ENCODE measurements around the gene ABCG8. TPM values are rescaled to one million over a fixed set of nuclear protein-coding genes. Genes with fewer than 3 reads are reported as not detected.

Gene ABCG8
- total and polyA plus RNA-seq, 12 donors, result 0.15 to 1.4 TPM; not detected in 10

DNA sequence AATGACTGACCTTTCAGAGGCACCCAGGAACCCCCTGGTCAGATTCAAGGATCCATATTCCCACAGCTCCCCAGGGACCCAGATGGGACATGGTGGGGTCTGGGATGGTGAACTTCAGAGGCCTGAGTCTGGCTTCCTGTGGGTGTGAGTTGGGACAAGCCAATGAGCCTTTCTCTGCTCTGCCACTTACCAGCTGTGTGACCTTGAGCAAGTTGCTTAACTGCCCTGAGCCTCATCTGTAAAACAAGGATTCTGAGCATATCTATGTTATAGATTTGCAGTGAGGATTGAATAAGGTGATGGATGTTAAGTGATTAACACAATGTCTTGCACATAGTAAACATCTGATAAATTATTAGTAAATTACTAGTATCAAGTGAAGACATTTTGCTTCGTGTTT lies 6.4 kb downstream of the ABCG8 start:
- WGBS, 2 donors, result 71 to 97% methylated on average over 1 of the region's 1 CpG
- Histone ChIP-seq H3K27me3 (peaks cover 0 to 19% (median 0%) of the 10 kb centered on the region in 7 donors), H3K4me3 (no peak overlapping the region), H3K27ac (no peak overlapping the region), H3K4me1 (no peaks in the 10 kb centered on the region), H3K36me3 (no peaks in the 10 kb centered on the region), H3K9me3 (no peaks in the 10 kb centered on the region)
- no peak for DNase-seq
- intact Hi-C loops (cut with DNase I), result no loop called here
- TF ChIP-seq, protein P1, sequence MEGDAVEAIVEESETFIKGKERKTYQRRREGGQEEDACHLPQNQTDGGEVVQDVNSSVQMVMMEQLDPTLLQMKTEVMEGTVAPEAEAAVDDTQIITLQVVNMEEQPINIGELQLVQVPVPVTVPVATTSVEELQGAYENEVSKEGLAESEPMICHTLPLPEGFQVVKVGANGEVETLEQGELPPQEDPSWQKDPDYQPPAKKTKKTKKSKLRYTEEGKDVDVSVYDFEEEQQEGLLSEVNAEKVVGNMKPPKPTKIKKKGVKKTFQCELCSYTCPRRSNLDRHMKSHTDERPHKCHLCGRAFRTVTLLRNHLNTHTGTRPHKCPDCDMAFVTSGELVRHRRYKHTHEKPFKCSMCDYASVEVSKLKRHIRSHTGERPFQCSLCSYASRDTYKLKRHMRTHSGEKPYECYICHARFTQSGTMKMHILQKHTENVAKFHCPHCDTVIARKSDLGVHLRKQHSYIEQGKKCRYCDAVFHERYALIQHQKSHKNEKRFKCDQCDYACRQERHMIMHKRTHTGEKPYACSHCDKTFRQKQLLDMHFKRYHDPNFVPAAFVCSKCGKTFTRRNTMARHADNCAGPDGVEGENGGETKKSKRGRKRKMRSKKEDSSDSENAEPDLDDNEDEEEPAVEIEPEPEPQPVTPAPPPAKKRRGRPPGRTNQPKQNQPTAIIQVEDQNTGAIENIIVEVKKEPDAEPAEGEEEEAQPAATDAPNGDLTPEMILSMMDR (IDR thresholded peaks at IDR 0.05), result no peak
- ATAC-seq, result no peak

DNA sequence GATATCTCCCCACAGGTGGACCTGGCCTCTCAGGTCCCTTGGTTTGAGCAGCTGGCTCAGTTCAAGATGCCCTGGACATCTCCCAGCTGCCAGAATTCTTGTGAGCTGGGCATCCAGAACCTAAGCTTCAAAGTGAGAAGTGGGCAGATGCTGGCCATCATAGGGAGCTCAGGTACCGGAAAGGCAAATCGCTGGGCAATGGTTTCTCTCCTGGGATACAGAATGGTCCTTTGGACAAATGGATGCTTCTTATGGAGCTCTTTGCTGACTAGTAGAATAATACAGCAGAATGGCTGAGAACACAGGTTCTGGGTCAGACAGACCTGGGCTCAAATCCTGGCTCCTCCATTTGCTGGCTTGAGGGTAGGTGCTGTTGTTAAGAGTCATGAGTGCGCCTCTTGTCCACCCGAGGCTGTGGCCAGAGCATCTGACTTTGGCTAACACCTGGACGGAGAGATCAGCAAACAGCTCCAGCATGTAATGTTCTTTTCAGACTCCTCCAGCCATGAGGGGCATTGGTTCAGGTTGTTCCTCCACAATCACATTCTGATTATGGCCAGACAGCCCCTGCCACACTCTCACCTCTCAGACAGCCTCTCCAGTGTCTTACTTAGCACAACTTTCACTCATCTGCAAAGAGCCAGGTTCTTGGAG lies 7.5 kb downstream of the ABCG8 start:
- intact Hi-C loops (cut with DNase I), result no loop called here
- TF ChIP-seq, protein P1 (IDR thresholded peaks at IDR 0.05), result no peak
- Histone ChIP-seq H3K4me1 (no peaks in the 10 kb centered on the region), H3K4me3 (no peak overlapping the region), H3K9me3 (no peaks in the 10 kb centered on the region), H3K27me3 (peaks cover 0 to 21% (median 2%) of the 10 kb centered on the region in 7 donors), H3K27ac (no peak overlapping the region), H3K36me3 (no peaks in the 10 kb centered on the region)
- whole genome bisulfite sequencing, 2 donors, result 85 to 89% methylated on average over 5 of the region's 5 CpGs
- DNase-seq, result no peak
- ATAC-seq, result no peak

DNA sequence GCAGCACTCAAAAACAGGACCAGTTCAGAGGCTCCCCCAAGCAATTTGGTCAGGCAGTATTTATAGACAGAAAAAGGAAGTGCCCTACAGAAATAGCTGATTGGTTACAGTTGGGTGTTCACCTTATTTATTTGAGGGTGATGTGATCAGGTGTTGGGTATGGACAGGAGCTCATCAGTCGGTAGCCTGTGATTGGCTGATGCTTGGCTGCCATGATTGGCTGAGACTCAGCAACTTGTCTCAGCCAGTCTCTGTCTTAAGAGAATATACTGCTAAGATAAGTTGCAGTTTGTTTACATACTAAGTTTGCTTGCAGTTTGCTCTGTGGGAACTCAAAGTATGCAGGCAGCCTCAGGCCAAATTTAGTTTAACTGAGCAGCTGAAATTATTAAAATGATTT lies 9.4 kb downstream of the ABCG8 start:
- Histone ChIP-seq H3K36me3 (no peaks in the 10 kb centered on the region), H3K27me3 (peaks cover 0 to 38% (median 11%) of the 10 kb centered on the region in 7 donors), H3K27ac (no peak overlapping the region), H3K4me1 (no peaks in the 10 kb centered on the region), H3K4me3 (no peak overlapping the region), H3K9me3 (no peaks in the 10 kb centered on the region)
- TF ChIP-seq, protein P1 (IDR thresholded peaks at IDR 0.05), result no peak
- 70 to 72% methylated on average over 1 of the region's 1 CpG for WGBS, 2 donors
- no peak for ATAC-seq
- intact Hi-C loops (cut with DNase I), result no loop called here
- DNase-seq, result no peak

DNA sequence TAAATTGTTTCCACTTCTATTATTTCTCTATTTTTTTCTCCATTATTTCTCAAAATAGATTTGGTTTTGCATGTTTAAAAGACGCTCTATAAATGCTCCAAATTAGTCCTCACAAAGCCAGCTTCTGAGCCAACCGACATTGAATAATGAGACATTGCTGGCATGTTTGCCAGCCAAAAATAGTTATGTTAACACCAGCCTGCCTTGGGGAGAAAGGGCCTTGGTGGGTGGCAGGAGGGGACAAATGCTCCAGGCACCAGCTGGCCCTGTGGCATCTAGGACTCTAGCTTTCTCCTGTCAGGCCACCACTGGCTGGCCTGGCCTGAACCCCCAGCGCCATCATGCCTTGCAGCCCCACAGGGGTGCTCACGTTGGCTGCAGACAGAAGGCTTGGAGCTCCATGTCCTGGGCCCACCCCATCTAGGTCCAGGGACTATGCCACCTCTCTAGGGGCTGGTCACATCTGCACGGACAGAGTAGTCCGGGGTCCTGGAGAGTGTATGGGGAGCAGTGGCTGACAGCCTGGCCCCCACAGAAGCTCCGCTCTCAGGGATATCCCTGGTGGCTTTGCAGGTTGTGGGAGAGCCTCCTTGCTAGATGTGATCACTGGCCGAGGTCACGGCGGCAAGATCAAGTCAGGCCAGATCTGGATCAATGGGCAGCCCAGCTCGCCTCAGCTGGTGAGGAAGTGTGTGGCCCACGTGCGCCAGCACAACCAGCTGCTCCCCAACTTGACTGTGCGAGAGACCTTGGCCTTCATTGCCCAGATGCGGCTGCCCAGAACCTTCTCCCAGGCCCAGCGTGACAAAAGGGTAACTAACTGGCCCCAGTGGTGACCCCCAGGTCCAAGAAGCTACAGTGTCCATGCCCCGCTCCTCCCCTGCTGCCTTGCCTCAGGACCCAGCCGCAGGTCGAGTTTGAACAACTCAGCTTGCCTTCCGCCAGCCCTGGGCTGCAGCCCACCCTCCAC lies 12.5 kb downstream of the ABCG8 start:
- peak in 1 of 8 donors; percentile 55 for ATAC-seq
- peaks cover 0 to 63% (median 39%) of the 10 kb centered on the region in 7 donors for H3K27me3 ChIP-seq
- TF ChIP-seq, protein P1 (IDR thresholded peaks at IDR 0.05), result no peak

More for the DNA sequence above, 12.5 kb downstream of the ABCG8 start:
- 85 to 87% methylated on average over 20 of the region's 20 CpGs for WGBS, 2 donors
- no peaks in the 10 kb centered on the region for H3K4me1 ChIP-seq
- H3K27ac ChIP-seq, result no peak overlapping the region
- H3K36me3 ChIP-seq, result no peaks in the 10 kb centered on the region
- no peak for DNase-seq
- H3K4me3 ChIP-seq, result no peak overlapping the region
- no peaks in the 10 kb centered on the region for H3K9me3 ChIP-seq
- intact Hi-C loops (cut with DNase I), result no loop called here
